Type B pancreatic cell (in vitro differentiated cells): ENCODE results near the gene FAM184B. TPM values are rescaled to one million over a fixed set of nuclear protein-coding genes. Genes with fewer than 3 reads are reported as not detected.

ENCODE experiments used
- DNase-seq: peaks from one replicate; pipeline ENCODE4 v3.0.0; 2021; ENCODE audit warnings: mixed read lengths; ENCODE audit not compliant: unreplicated experiment; ENCODE audit errors: extremely low spot score
- H3K27ac Mint-ChIP-seq: 2 replicates; pipeline ENCODE4 v1.8.0; 2021; ENCODE audit warnings: mild to moderate bottlenecking, mixed read lengths
- H3K27me3 Mint-ChIP-seq: 2 replicates; pipeline ENCODE4 v1.8.0; 2021; ENCODE audit warnings: mixed read lengths
- H3K36me3 Mint-ChIP-seq: 2 replicates; pipeline ENCODE4 v1.8.0; 2021; ENCODE audit warnings: mixed read lengths
- H3K4me1 Mint-ChIP-seq: one replicate; pipeline ENCODE4 v1.8.0; 2021; ENCODE audit warnings: mixed read lengths; ENCODE audit not compliant: unreplicated experiment
- H3K4me3 Mint-ChIP-seq: 2 replicates; pipeline ENCODE4 v1.8.0; 2021; ENCODE audit warnings: mild to moderate bottlenecking, mixed read lengths
- H3K9me3 Mint-ChIP-seq: 2 replicates; pipeline ENCODE4 v1.8.0; 2021; ENCODE audit warnings: mixed read lengths
- total RNA-seq: library from RNA; stranded (reverse); gene quantifications from 2 replicates; pipeline ENCODE4 v1.2.1, GENCODE V29; 2021; ENCODE audit warnings: low replicate concordance
- TF ChIP-seq, protein P1 (sequence below): fragments of 200-600 bp; sonication (generic); conservative IDR thresholded peaks from 2 replicates; pipeline ENCODE4 v1.5.0; 2021; ENCODE audit warnings: antibody characterized with exemption, mild to moderate bottlenecking

The FAM184B gene
- total RNA-seq, 1 donor from 2014 or later, result 0.12 TPM

DNA sequence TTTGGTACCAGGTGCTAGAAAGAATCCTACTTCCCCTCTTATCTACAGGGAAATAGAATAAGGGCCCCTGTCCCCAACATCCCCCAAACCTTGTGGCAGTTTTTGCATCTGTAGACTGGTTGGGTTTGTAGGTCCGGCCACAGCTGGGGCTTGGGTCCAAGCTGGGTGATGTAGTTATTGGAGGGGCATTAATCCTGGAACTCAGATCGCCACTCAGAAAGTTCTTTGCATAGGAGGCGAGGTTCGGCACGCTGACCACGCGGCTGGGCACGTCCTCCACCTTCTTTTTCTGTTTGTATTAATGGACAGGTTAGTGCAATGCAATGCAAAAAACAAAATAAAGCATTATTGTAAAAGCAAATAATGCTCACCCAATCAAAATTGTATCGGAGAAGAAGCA lies 147.8 kb downstream of the FAM184B start:
- Mint-ChIP-seq H3K4me3 (no peak overlapping the region), H3K27me3 (no peaks in the 10 kb centered on the region), H3K4me1 (no peaks in the 10 kb centered on the region), H3K27ac (no peak overlapping the region), H3K36me3 (peaks cover 18% of the 10 kb centered on the region), H3K9me3 (no peaks in the 10 kb centered on the region)
- TF ChIP-seq, protein P1, sequence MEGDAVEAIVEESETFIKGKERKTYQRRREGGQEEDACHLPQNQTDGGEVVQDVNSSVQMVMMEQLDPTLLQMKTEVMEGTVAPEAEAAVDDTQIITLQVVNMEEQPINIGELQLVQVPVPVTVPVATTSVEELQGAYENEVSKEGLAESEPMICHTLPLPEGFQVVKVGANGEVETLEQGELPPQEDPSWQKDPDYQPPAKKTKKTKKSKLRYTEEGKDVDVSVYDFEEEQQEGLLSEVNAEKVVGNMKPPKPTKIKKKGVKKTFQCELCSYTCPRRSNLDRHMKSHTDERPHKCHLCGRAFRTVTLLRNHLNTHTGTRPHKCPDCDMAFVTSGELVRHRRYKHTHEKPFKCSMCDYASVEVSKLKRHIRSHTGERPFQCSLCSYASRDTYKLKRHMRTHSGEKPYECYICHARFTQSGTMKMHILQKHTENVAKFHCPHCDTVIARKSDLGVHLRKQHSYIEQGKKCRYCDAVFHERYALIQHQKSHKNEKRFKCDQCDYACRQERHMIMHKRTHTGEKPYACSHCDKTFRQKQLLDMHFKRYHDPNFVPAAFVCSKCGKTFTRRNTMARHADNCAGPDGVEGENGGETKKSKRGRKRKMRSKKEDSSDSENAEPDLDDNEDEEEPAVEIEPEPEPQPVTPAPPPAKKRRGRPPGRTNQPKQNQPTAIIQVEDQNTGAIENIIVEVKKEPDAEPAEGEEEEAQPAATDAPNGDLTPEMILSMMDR, result no peak
- DNase-seq, result no peak

DNA sequence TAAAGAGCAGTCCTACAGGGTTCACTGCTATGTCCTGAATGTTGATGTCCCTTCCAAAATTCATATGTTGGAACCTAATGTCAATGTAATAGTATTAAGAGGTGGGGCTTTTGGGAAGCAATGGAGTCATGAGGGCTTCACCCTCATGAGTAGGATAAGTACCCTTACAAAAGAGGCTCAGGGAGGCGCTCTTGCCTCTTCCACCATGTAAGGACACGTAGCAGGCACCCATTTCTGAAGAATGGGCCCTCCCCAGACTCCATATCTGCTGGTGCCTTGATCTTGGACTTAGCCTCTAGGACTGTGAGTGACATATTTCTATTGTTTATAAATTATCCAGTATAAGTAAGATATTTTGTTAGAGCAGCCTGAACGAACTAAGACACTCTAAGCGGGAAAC lies 151.2 kb downstream of the FAM184B start:
- Mint-ChIP-seq H3K9me3 (no peaks in the 10 kb centered on the region), H3K4me3 (no peak overlapping the region), H3K4me1 (no peaks in the 10 kb centered on the region), H3K27ac (no peak overlapping the region), H3K27me3 (no peaks in the 10 kb centered on the region), H3K36me3 (peaks cover 36% of the 10 kb centered on the region)
- DNase-seq, result no peak
- TF ChIP-seq, protein P1, result no peak

DNA sequence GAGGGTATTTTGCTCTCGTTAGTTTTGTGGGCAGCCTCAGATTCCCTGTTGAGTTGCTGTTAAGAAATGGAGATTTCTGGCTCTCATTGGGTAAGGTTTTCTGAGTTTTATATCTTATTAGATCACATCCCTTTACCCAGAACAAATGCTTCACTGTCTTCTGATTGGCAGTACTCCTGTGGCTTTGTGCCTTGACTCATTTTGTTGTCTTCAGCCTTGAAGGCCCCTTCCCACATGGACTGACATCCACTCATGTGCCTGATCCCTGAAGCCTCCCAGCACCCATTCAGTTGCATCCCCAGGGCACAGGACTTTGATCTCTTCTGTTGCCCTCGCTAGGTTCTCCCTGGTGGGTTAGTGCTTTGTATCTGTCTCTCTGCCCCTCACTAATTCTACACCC lies 156.6 kb downstream of the FAM184B start:
- no peak overlapping the region for H3K4me3 Mint-ChIP-seq
- TF ChIP-seq, protein P1, result no peak
- H3K4me1 Mint-ChIP-seq, result no peaks in the 10 kb centered on the region
- H3K27ac Mint-ChIP-seq, result no peak overlapping the region
- H3K27me3 Mint-ChIP-seq, result no peaks in the 10 kb centered on the region
- H3K36me3 Mint-ChIP-seq, result peaks cover 53% of the 10 kb centered on the region
- no peaks in the 10 kb centered on the region for H3K9me3 Mint-ChIP-seq
- no peak for DNase-seq

DNA sequence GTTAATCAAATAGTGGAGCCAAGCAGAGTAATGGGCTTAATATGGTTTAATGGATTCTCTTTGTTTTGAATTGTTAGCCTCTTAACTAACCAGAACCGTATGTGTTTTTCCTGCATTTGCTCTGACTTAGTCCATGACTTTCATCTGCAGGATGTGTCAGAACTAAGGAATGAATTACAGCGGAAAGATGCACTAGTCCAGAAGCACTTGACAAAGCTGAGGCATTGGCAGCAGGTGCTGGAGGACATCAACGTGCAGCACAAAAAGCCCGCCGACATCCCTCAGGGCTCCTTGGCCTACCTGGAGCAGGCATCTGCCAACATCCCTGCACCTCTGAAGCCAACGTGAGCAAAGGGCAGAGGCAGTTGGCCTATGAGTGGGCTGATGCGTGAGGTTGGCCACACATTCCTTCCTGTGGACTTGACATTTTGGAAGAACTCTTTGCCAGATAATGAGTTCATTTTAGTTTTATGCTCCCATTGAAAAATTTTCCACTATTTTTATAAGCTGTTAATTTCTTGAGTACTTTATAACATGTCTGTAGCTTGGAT lies 157.9 kb downstream of the FAM184B start:
- TF ChIP-seq, protein P1, result no peak
- H3K36me3 Mint-ChIP-seq, result peaks cover 47% of the 10 kb centered on the region
- H3K9me3 Mint-ChIP-seq, result no peaks in the 10 kb centered on the region
- H3K4me3 Mint-ChIP-seq, result no peak overlapping the region
- no peak overlapping the region for H3K27ac Mint-ChIP-seq
- H3K27me3 Mint-ChIP-seq, result no peaks in the 10 kb centered on the region
- DNase-seq, result no peak
- H3K4me1 Mint-ChIP-seq, result no peaks in the 10 kb centered on the region

DNA sequence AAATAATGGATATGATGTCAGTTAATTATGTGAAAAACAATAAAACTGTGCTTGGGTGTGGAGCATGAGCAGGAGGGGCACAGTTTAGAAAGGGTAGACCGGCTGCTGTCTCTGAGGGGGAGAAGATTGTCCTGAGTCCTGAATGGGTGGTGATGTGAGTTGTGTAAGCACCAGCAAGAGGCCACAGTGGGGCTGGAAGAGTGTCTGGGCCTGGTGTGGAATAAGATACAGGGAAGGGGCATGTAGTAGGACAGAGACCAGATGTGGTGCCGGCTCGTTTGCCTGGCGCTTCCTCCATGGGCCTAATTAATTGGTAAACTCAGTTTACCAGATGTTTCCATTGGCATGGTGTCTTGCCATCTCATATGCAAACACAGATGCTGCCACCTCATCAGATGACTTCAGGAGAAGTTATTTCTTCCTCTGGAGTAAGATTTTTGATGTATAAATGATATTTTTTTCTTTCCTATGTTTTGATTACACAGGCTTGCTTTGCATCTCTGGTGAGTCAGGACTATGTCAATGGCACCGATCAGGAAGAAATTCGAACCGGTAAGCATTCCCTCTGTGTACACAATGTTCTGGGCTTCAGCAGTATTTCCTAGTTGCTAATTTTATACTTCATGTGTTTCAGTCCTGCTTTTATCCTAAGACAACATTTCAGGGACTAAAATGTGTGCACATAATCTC lies 161.9 kb downstream of the FAM184B start:
- Mint-ChIP-seq H3K27me3 (no peaks in the 10 kb centered on the region), H3K36me3 (peaks cover 39% of the 10 kb centered on the region), H3K4me1 (peaks cover 16% of the 10 kb centered on the region), H3K4me3 (no peak overlapping the region), H3K9me3 (no peaks in the 10 kb centered on the region), H3K27ac (no peak overlapping the region)
- TF ChIP-seq, protein P1, result no peak
- DNase-seq, result no peak
